Ishikawa (cell line): ENCODE measurements around the gene CNTNAP4.

Experiments used
- CEBPB ChIP-seq: IDR thresholded peaks from 2 replicates; pipeline ENCODE4 v1.6.1; 2012
- CREB1 ChIP-seq: IDR thresholded peaks from 2 replicates; pipeline ENCODE4 v1.6.1; 2012; ENCODE audit warnings: low read depth
- EGR1 ChIP-seq: IDR thresholded peaks from 2 replicates; pipeline ENCODE4 v1.6.1; 2012
- EP300 ChIP-seq: IDR thresholded peaks from 2 replicates; pipeline ENCODE4 v1.6.1; 2012; ENCODE audit warnings: borderline replicate concordance
- FOXM1 ChIP-seq: IDR thresholded peaks from 2 replicates; pipeline ENCODE4 v1.6.1; 2012; ENCODE audit warnings: low read depth, borderline replicate concordance
- MAX ChIP-seq: IDR thresholded peaks from 2 replicates; pipeline ENCODE4 v1.6.1; 2012
- NFIC ChIP-seq: IDR thresholded peaks from 2 replicates; pipeline ENCODE4 v1.6.1; 2012
- RAD21 ChIP-seq: IDR thresholded peaks from 2 replicates; pipeline ENCODE4 v1.6.1; 2012; ENCODE audit warnings: low read depth
- REST ChIP-seq: IDR thresholded peaks from 2 replicates; pipeline ENCODE4 v1.6.1; 2012; ENCODE audit warnings: low read depth, mild to moderate bottlenecking
- TAF1 ChIP-seq: IDR thresholded peaks from 2 replicates; pipeline ENCODE4 v1.6.1; 2012; ENCODE audit warnings: low read depth, mild to moderate bottlenecking
- TCF12 ChIP-seq: IDR thresholded peaks from 2 replicates; pipeline ENCODE4 v1.6.1; 2012; ENCODE audit warnings: low read depth
- TEAD4 ChIP-seq: IDR thresholded peaks from 2 replicates; pipeline ENCODE4 v1.6.1; 2012
- USF1 ChIP-seq: IDR thresholded peaks from 2 replicates; pipeline ENCODE4 v1.6.1; 2012
- YY1 ChIP-seq: IDR thresholded peaks from 2 replicates; pipeline ENCODE4 v1.6.1; 2012; ENCODE audit warnings: low read depth
- ZBTB7A ChIP-seq: IDR thresholded peaks from 2 replicates; pipeline ENCODE4 v1.6.1; 2012; ENCODE audit warnings: low read depth

Gene CNTNAP4

GRCh38 chr16:76524769-76525168, 247.6 kb downstream of the CNTNAP4 start:
- TF ChIP-seq EP300 (no peak), CREB1 (no peak), TAF1 (no peak), RAD21 (no peak), TEAD4 (no peak), YY1 (no peak), NFIC (no peak), FOXM1 (no peak), EGR1 (no peak), ZBTB7A (no peak), CEBPB (no peak), TCF12 (no peak), USF1 (no peak), REST (no peak), MAX (no peak)

GRCh38 chr16:76527244-76527643, 250.0 kb downstream of the CNTNAP4 start:
- TF ChIP-seq EP300: no peak
- TF ChIP-seq TEAD4: no peak
- TF ChIP-seq ZBTB7A: no peak
- TF ChIP-seq TCF12: no peak
- no peak for TF ChIP-seq RAD21
- no peak for TF ChIP-seq MAX
- no peak for TF ChIP-seq YY1
- TF ChIP-seq REST: no peak
- no peak for TF ChIP-seq TAF1
- no peak for TF ChIP-seq CREB1
- no peak for TF ChIP-seq USF1
- TF ChIP-seq CEBPB: no peak
- TF ChIP-seq EGR1: no peak
- TF ChIP-seq FOXM1: no peak
- TF ChIP-seq NFIC: no peak

- TF ChIP-seq TCF12 (no peak), FOXM1 (no peak), EGR1 (no peak), NFIC (no peak), TEAD4 (no peak), TAF1 (no peak), EP300 (no peak), CREB1 (no peak), YY1 (no peak), ZBTB7A (no peak)
Observed at GRCh38 chr16:76529120-76529519, 251.9 kb downstream of the CNTNAP4 start.

- no peak for TF ChIP-seq TAF1
- TF ChIP-seq TCF12: no peak
- no peak for TF ChIP-seq REST
Observed at GRCh38 chr16:76531236-76531635, 254.0 kb downstream of the CNTNAP4 start.
